Skeletal muscle satellite cell (primary cell): ENCODE data around the gene B3GAT1.

Experiments used
- H3K27me3 ChIP-seq: 2 replicates; pipeline ENCODE4 v1.7.0; 2013; ENCODE audit warnings: low read length; ENCODE audit not compliant: control insufficient read depth, insufficient read depth
- H3K36me3 ChIP-seq: 2 replicates; pipeline ENCODE4 v1.7.0; 2013; ENCODE audit warnings: mild to moderate bottlenecking, control low read depth, low read length; ENCODE audit not compliant: insufficient read depth
- H3K4me1 ChIP-seq: 2 replicates; pipeline ENCODE4 v1.7.0; 2013; ENCODE audit warnings: low read length; ENCODE audit not compliant: control insufficient read depth, insufficient read depth
- H3K4me2 ChIP-seq: 2 replicates; pipeline ENCODE4 v1.7.0; 2013; ENCODE audit warnings: mild to moderate bottlenecking, low read length
- H3K4me3 ChIP-seq: 2 replicates; pipeline ENCODE4 v1.7.0; 2013; ENCODE audit warnings: low read length
- H3K9ac ChIP-seq: 2 replicates; pipeline ENCODE4 v1.7.0; 2013; ENCODE audit warnings: mild to moderate bottlenecking, low read depth, low read length, moderate library complexity
- H3K9me3 ChIP-seq: replicated peaks from 2 replicates; pipeline ENCODE4 v1.7.0; 2013; ENCODE audit warnings: mild to moderate bottlenecking, control low read depth, low read length

B3GAT1 gene

GRCh38 chr11:134397304-134398078, 14.6 kb downstream of the B3GAT1 start:
- Histone ChIP-seq H3K4me2 (no peak overlapping the region), H3K9ac (no peak overlapping the region), H3K4me3 (no peak overlapping the region), H3K9me3 (peaks cover 22% of the 10 kb centered on the region), H3K27me3 (no peaks in the 10 kb centered on the region), H3K4me1 (no peaks in the 10 kb centered on the region), H3K36me3 (no peaks in the 10 kb centered on the region)

- no peaks in the 10 kb centered on the region for H3K36me3 ChIP-seq
- H3K27me3 ChIP-seq, result no peaks in the 10 kb centered on the region
- no peak overlapping the region for H3K4me3 ChIP-seq
- no peak overlapping the region for H3K4me2 ChIP-seq
- H3K4me1 ChIP-seq, result no peaks in the 10 kb centered on the region
- H3K9me3 ChIP-seq, result peaks cover 23% of the 10 kb centered on the region
- H3K9ac ChIP-seq, result no peak overlapping the region
Measured at GRCh38 chr11:134395002-134395401, 17.0 kb downstream of the B3GAT1 start.

GRCh38 chr11:134394311-134394710, 17.7 kb downstream of the B3GAT1 start:
- Histone ChIP-seq H3K4me1 (no peaks in the 10 kb centered on the region), H3K9me3 (peaks cover 23% of the 10 kb centered on the region), H3K27me3 (no peaks in the 10 kb centered on the region), H3K36me3 (no peaks in the 10 kb centered on the region), H3K4me3 (no peak overlapping the region), H3K9ac (no peak overlapping the region), H3K4me2 (no peak overlapping the region)

- Histone ChIP-seq H3K9ac (no peak overlapping the region), H3K4me2 (no peak overlapping the region), H3K9me3 (peaks cover 23% of the 10 kb centered on the region), H3K4me1 (no peaks in the 10 kb centered on the region), H3K27me3 (no peaks in the 10 kb centered on the region), H3K36me3 (no peaks in the 10 kb centered on the region), H3K4me3 (no peak overlapping the region)
Measured at GRCh38 chr11:134393638-134394037, 18.4 kb downstream of the B3GAT1 start.

- Histone ChIP-seq H3K36me3 (no peaks in the 10 kb centered on the region), H3K27me3 (no peaks in the 10 kb centered on the region), H3K4me1 (no peaks in the 10 kb centered on the region), H3K9ac (no peak overlapping the region), H3K4me2 (no peak overlapping the region), H3K4me3 (no peak overlapping the region), H3K9me3 (peaks cover 21% of the 10 kb centered on the region)
Measured at GRCh38 chr11:134392953-134393615, 19.0 kb downstream of the B3GAT1 start.

GRCh38 chr11:134391656-134392055, 20.4 kb downstream of the B3GAT1 start:
- no peak overlapping the region for H3K9ac ChIP-seq
- no peaks in the 10 kb centered on the region for H3K4me1 ChIP-seq
- no peak overlapping the region for H3K4me2 ChIP-seq
- H3K27me3 ChIP-seq, result no peaks in the 10 kb centered on the region
- no peaks in the 10 kb centered on the region for H3K36me3 ChIP-seq
- peaks cover 16% of the 10 kb centered on the region for H3K9me3 ChIP-seq
- no peak overlapping the region for H3K4me3 ChIP-seq

GRCh38 chr11:134390706-134391569, 21.1 kb downstream of the B3GAT1 start:
- H3K9me3 ChIP-seq, result peaks cover 13% of the 10 kb centered on the region
- H3K9ac ChIP-seq, result no peak overlapping the region
- no peaks in the 10 kb centered on the region for H3K36me3 ChIP-seq
- H3K4me3 ChIP-seq, result no peak overlapping the region
- H3K4me2 ChIP-seq, result no peak overlapping the region
- H3K4me1 ChIP-seq, result no peaks in the 10 kb centered on the region
- no peaks in the 10 kb centered on the region for H3K27me3 ChIP-seq

- H3K4me2 ChIP-seq, result no peak overlapping the region
- H3K36me3 ChIP-seq, result no peaks in the 10 kb centered on the region
- peaks cover 10% of the 10 kb centered on the region for H3K9me3 ChIP-seq
- H3K9ac ChIP-seq, result no peak overlapping the region
- H3K27me3 ChIP-seq, result no peaks in the 10 kb centered on the region
- no peaks in the 10 kb centered on the region for H3K4me1 ChIP-seq
- no peak overlapping the region for H3K4me3 ChIP-seq
Measured at GRCh38 chr11:134389464-134390180, 22.4 kb downstream of the B3GAT1 start.

GRCh38 chr11:134388590-134388989, 23.5 kb downstream of the B3GAT1 start:
- peaks cover 10% of the 10 kb centered on the region for H3K9me3 ChIP-seq
- H3K36me3 ChIP-seq, result no peaks in the 10 kb centered on the region

GRCh38 chr11:134387501-134387900, 24.5 kb downstream of the B3GAT1 start:
- Histone ChIP-seq H3K27me3 (no peaks in the 10 kb centered on the region), H3K4me1 (no peaks in the 10 kb centered on the region), H3K9ac (no peak overlapping the region), H3K9me3 (peaks cover 10% of the 10 kb centered on the region), H3K4me2 (no peak overlapping the region), H3K4me3 (no peak overlapping the region), H3K36me3 (no peaks in the 10 kb centered on the region)

More at GRCh38 chr11:134388590-134388989, 23.5 kb downstream of the B3GAT1 start:
- no peak overlapping the region for H3K9ac ChIP-seq
- no peaks in the 10 kb centered on the region for H3K27me3 ChIP-seq
- H3K4me1 ChIP-seq, result no peaks in the 10 kb centered on the region
- no peak overlapping the region for H3K4me2 ChIP-seq
- no peak overlapping the region for H3K4me3 ChIP-seq

- Histone ChIP-seq H3K27me3 (no peaks in the 10 kb centered on the region), H3K4me1 (no peaks in the 10 kb centered on the region), H3K4me2 (no peak overlapping the region), H3K9ac (no peak overlapping the region), H3K36me3 (no peaks in the 10 kb centered on the region), H3K4me3 (no peak overlapping the region), H3K9me3 (peaks cover 10% of the 10 kb centered on the region)
Measured at GRCh38 chr11:134386945-134387344, 25.1 kb downstream of the B3GAT1 start.
